ENCODE measurements around the gene ARHGAP25.

DNA sequence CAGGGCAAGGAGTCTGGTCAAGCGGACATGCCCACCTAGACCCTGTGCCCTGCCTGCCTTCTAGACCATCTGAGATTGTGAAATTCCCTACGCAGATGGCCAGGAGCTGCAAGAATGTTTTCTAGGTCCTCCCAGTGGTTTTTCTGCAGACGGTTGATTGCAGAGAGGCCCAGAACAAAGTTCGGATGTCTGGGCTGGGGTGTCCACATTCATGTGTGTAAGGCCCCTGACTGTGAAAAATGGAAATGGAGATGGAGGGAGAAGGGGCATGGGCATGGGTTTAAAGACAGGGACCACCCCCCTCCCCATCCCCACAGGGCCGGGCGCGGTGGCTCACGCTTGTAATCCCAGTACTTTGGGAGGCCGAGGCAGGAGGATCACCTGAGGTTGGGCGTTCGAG is 11.8 kb downstream of the ARHGAP25 start:
- TF ChIP-seq PAX5 (IDR thresholded peaks at IDR 0.05; ENCODE audit: insufficient read depth, low read length, severe bottlenecking), result no peak
- no peak for TF ChIP-seq POLR2A (IDR thresholded peaks at IDR 0.05; ENCODE audit: low read depth, low read length)
- TF ChIP-seq POLR2AphosphoS5 (IDR thresholded peaks at IDR 0.05; ENCODE audit: low read depth, low read length), result no peak
- no peak for TF ChIP-seq POU2F2 (IDR thresholded peaks at IDR 0.05; ENCODE audit: low read depth, low read length)
- TF ChIP-seq SPI1 (IDR thresholded peaks at IDR 0.05; ENCODE audit: low read depth, low read length), result no peak

Measured in GM12891 (cell line).